A549 (cell line): ENCODE measurements around the gene ZMIZ2. TPM values are rescaled to one million over a fixed set of nuclear protein-coding genes. Genes with fewer than 3 reads are reported as not detected.

Source experiments
- ATAC-seq, 2 experiments: fragments of 200-7000 bp in 1 of 2; fragments of >200 bp in 1 of 2; cut with Nextera tagmentation in 1 of 2; cut with Tn5 transposase in 1 of 2; 3 replicates each; pipeline versions ENCODE4 v1.8.0 to v1.9.1; 2018 to 2020; ENCODE audit warnings: mild to moderate bottlenecking in 1 of 2, moderate library complexity in 1 of 2
- CTCF ChIA-PET: fragments of 300-600 bp; sonication (Branson Sonifier 250); formaldehyde crosslinking; extraction: SDS; loops from one replicate; lab custom pipeline; 2021; ENCODE audit warnings: antibody characterized with exemption, inconsistent platforms; lab: Yijun Ruan, JAX
- POLR2A ChIA-PET: fragments of 350-600 bp; formaldehyde crosslinking; extraction: SDS; loops from one replicate; lab custom pipeline; 2021; ENCODE audit warnings: antibody characterized with exemption, inconsistent platforms; lab: Yijun Ruan, JAX
- DNase-seq, 2 experiments: peaks; one replicate each; pipeline versions ENCODE4 v3.0.0 to v3.0.0-alpha.2; 2011 to 2016; ENCODE audit warnings: low read depth in 1 of 2, low spot score in 1 of 2
- FAIRE-seq: peaks from 2 replicates; lab custom pipeline; 2011; peaks lifted over from hg19 to GRCh38; lab: Jason Lieb, UNC
- H3K27ac ChIP-seq, 2 experiments: fragments of >200 bp; sonication (Bioruptor Twin); formaldehyde crosslinking; 3 replicates each; pipeline ENCODE4 v1.5.1; 2016 to 2017
- H3K4me1 ChIP-seq: fragments of >200 bp; sonication (Bioruptor Twin); formaldehyde crosslinking; 3 replicates; pipeline ENCODE4 v1.6.1; 2016
- H3K4me2 ChIP-seq: fragments of >200 bp; sonication (Bioruptor Twin); formaldehyde crosslinking; 3 replicates; pipeline ENCODE4 v1.6.1; 2016
- H3K4me3 ChIP-seq: fragments of >200 bp; sonication (Bioruptor Twin); formaldehyde crosslinking; 3 replicates; pipeline ENCODE4 v1.5.1; 2016
- H3K9me3 ChIP-seq: fragments of >200 bp; sonication (Bioruptor Twin); formaldehyde crosslinking; 3 replicates; pipeline ENCODE4 v1.6.1; 2016
- BHLHE40 ChIP-seq: IDR thresholded peaks from 2 replicates; pipeline ENCODE4 v1.6.1; 2012; ENCODE audit warnings: low read depth, low read length, inconsistent platforms
- CHD2 ChIP-seq: fragments of 150-350 bp; IDR thresholded peaks from 2 replicates; pipeline ENCODE4 v1.6.1; 2014; ENCODE audit warnings: low read length; ENCODE audit not compliant: partially characterized antibody
- CHD4 ChIP-seq: fragments of 200-600 bp; sonication (generic); IDR thresholded peaks from 2 replicates; pipeline ENCODE4 v1.6.1; 2016; ENCODE audit warnings: antibody characterized with exemption, mild to moderate bottlenecking, borderline replicate concordance
- EHF ChIP-seq: fragments of 250-450 bp; sonication (Bioruptor Pico); IDR thresholded peaks from 2 replicates; pipeline ENCODE4 v1.5.0; 2020; ENCODE audit warnings: mild to moderate bottlenecking
- FOSB ChIP-seq: fragments of 250-450 bp; sonication (Bioruptor Pico); IDR thresholded peaks from 2 replicates; pipeline ENCODE4 v1.5.0; 2020; ENCODE audit warnings: mild to moderate bottlenecking, moderate library complexity
- FOXS1 ChIP-seq: fragments of 250-450 bp; sonication (Bioruptor Pico); IDR thresholded peaks from 2 replicates; pipeline ENCODE4 v1.5.0; 2020; ENCODE audit warnings: mild to moderate bottlenecking, moderate library complexity
- GATA3 ChIP-seq: IDR thresholded peaks from 2 replicates; pipeline ENCODE4 v1.6.1; 2012; ENCODE audit warnings: borderline replicate concordance
- HEYL ChIP-seq: fragments of 250-450 bp; sonication (Bioruptor Pico); IDR thresholded peaks from 2 replicates; pipeline ENCODE4 v1.8.0; 2021; ENCODE audit warnings: mild to moderate bottlenecking, moderate library complexity
- HOXA7 ChIP-seq: fragments of 250-450 bp; sonication (Bioruptor Pico); IDR thresholded peaks from 2 replicates; pipeline ENCODE4 v1.5.0; 2020; ENCODE audit warnings: mild to moderate bottlenecking, moderate library complexity
- HOXB5 ChIP-seq: fragments of 250-450 bp; sonication (Bioruptor Pico); IDR thresholded peaks from 2 replicates; pipeline ENCODE4 v1.5.0; 2020; ENCODE audit warnings: mild to moderate bottlenecking, moderate library complexity
- JUN ChIP-seq, 2 experiments: fragments of >200 bp; sonication (Bioruptor Twin); formaldehyde crosslinking; IDR thresholded peaks; 2 replicates in 1 of 2; 3 replicates in 1 of 2; pipeline ENCODE4 v1.6.1; 2016 to 2017
- MAZ ChIP-seq: fragments of 150-350 bp; IDR thresholded peaks from 2 replicates; pipeline ENCODE4 v1.6.1; 2014; ENCODE audit warnings: antibody characterized with exemption, low read depth, low read length, borderline replicate concordance
- NFE2L2 ChIP-seq: fragments of 150-350 bp; conservative IDR thresholded peaks from 2 replicates; pipeline ENCODE4 v1.6.1; 2014; ENCODE audit warnings: low read length
- NR3C1 ChIP-seq: fragments of >200 bp; sonication (Bioruptor Twin); formaldehyde crosslinking; IDR thresholded peaks from 3 replicates; pipeline ENCODE4 v1.6.1; 2017
- RFX5 ChIP-seq: fragments of 450-650 bp; IDR thresholded peaks from 2 replicates; pipeline ENCODE4 v1.7.1; 2014; ENCODE audit warnings: antibody characterized with exemption, mild to moderate bottlenecking, moderate library complexity
- RNF2 ChIP-seq: fragments of 200-600 bp; sonication (generic); IDR thresholded peaks from 2 replicates; pipeline ENCODE4 v1.6.1; 2016; ENCODE audit warnings: low read depth, mild to moderate bottlenecking, antibody characterized with exemption, moderate library complexity, borderline replicate concordance
- SMC3 ChIP-seq: fragments of >200 bp; sonication (Bioruptor Twin); formaldehyde crosslinking; IDR thresholded peaks from 3 replicates; pipeline ENCODE4 v1.6.1; 2018; ENCODE audit warnings: inconsistent platforms
- TFCP2L1 ChIP-seq: fragments of 250-450 bp; sonication (Bioruptor Pico); IDR thresholded peaks from 2 replicates; pipeline ENCODE4 v1.5.0; 2021; ENCODE audit warnings: mild to moderate bottlenecking
- TP53 ChIP-seq: fragments of 250-450 bp; sonication (Bioruptor Pico); IDR thresholded peaks from 2 replicates; pipeline ENCODE4 v1.5.0; 2021; ENCODE audit warnings: mild to moderate bottlenecking, moderate library complexity
- ZFP36 ChIP-seq: fragments of 450-650 bp; IDR thresholded peaks from 2 replicates; pipeline ENCODE4 v1.6.1; 2014; ENCODE audit warnings: borderline replicate concordance; ENCODE audit not compliant: partially characterized antibody
- ZNF302 ChIP-seq: fragments of 250-450 bp; sonication (Bioruptor Pico); IDR thresholded peaks from 2 replicates; pipeline ENCODE4 v1.9.0; 2021; ENCODE audit warnings: inconsistent platforms, mild to moderate bottlenecking, moderate library complexity
- WGBS: methylation state at CpG from one replicate; pipeline ENCODE4 v1.1.6; 2017; ENCODE audit errors: missing lambda C conversion rate; 5-methylcytosine and 5-hydroxymethylcytosine counted together
- polyA plus RNA-seq, 4 experiments: library from polyadenylated mRNA; depleted of rRNA in 3 of 4; stranded (reverse); fragments of >200 nt; fragmentation: RNase III in 1 of 4; extraction: RNeasy Plus Mini Kit Qiagen cat#74134 plus additional on column Dnase treatment in 1 of 4; gene quantifications; 2 replicates in 3 of 4; 3 replicates in 1 of 4; pipeline ENCODE4 v1.2.3, GENCODE V29; 2011 to 2017
- TF ChIP-seq, protein P1 (sequence below): fragments of >200 bp; sonication (Bioruptor Twin); formaldehyde crosslinking; IDR thresholded peaks from 3 replicates; pipeline ENCODE4 v1.6.1; 2016
- TF ChIP-seq, protein P2 (sequence below): fragments of >200 bp; sonication (Bioruptor Twin); formaldehyde crosslinking; IDR thresholded peaks from 2 replicates; pipeline ENCODE4 v1.6.1; 2016

ZMIZ2 gene
- polyA plus RNA-seq, 2 of the 4 experiments (the other 2 are of a cell fraction) = 4.3 to 21.7 TPM

DNA sequence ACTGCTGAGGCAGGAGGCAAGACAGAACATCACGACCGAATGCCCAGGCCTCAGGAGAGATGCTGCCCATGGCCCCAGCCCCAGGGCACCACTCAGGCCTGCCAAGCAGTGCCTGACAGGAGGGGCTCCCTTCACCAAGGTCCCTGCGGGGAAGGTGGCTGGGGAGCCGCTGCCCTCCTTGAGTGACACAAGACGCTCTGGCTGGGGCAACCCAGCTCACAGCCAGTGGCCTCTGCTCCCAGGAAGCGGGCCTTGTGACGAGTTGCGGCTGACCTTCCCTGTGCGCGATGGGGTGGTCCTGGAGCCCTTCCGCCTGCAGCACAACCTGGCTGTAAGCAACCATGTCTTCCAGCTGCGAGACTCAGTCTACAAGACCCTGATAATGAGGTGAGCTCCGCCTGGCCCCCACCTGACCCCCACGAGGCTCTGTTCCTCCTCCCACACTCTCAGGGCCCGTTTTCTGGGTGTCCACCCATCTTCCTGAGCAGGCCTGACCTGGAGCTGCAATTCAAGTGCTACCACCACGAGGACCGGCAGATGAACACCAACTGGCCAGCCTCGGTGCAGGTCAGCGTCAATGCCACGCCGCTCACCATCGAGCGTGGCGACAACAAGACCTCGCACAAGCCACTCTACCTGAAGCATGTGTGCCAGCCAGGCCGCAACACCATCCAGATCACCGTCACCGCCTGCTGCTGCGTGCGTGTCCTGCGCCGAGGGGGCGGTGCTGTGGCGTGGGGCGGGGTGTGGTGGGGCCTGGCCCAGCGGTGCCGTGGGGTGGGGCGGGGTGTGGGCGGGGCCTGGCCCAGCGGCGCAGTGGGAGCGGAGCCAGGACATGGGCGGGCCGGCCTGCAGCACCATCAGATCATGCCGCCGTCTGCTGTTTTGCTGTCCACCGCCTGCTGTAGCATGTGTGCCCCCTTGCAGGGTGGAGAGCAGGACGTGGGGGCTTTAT lies 12.8 kb downstream of the ZMIZ2 start (continued):
- no peak for TF ChIP-seq RFX5
- no peak for TF ChIP-seq MAZ

DNA sequence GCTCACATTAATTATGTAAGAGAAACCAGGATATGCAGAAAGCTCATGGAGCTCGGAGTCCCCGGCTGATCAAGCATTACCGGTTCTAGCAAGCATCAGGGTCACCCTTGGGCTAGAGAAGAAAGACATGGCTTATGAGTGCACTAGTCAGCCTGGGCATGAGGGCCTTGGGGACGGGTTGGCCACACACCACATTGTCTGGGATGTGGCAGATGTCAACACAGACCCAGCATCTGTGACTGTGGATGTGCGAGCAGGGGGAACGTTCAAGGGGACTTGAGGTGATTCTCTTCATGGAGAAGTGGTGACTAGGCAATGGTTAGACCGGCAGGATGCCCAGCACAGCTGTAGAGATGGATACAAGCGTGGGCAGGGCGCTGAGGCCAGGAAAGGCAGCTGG lies 13.7 kb downstream of the ZMIZ2 start:
- WGBS = 88% methylated on average over 9 of the region's 9 CpGs
- TF ChIP-seq ZFP36 (no peak), CHD4 (no peak), NFE2L2 (no peak), NR3C1 (no peak), HEYL (CRISPR knock-in tag) (no peak), RNF2 (no peak), CHD2 (no peak)
- TF ChIP-seq, protein P1, sequence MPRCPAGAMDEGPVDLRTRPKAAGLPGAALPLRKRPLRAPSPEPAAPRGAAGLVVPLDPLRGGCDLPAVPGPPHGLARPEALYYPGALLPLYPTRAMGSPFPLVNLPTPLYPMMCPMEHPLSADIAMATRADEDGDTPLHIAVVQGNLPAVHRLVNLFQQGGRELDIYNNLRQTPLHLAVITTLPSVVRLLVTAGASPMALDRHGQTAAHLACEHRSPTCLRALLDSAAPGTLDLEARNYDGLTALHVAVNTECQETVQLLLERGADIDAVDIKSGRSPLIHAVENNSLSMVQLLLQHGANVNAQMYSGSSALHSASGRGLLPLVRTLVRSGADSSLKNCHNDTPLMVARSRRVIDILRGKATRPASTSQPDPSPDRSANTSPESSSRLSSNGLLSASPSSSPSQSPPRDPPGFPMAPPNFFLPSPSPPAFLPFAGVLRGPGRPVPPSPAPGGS = no peak
- TF ChIP-seq, protein P2, sequence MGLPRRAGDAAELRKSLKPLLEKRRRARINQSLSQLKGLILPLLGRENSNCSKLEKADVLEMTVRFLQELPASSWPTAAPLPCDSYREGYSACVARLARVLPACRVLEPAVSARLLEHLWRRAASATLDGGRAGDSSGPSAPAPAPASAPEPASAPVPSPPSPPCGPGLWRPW = no peak
- FAIRE-seq (no peak), ATAC-seq (no peak), DNase-seq (no peak)
- Histone ChIP-seq H3K27ac (no peak overlapping the region), H3K4me2 (no peak overlapping the region), H3K9me3 (no peaks in the 10 kb centered on the region), H3K4me1 (no peaks in the 10 kb centered on the region), H3K4me3 (no peak overlapping the region)
- CTCF ChIA-PET = interaction anchor here (0.9 kb wide), 2 partner anchors 9 to 10 kb away, joined by 3 to 4 read pairs; no protein-coding TSS in a partner anchor
- POLR2A ChIA-PET = no interaction called here

DNA sequence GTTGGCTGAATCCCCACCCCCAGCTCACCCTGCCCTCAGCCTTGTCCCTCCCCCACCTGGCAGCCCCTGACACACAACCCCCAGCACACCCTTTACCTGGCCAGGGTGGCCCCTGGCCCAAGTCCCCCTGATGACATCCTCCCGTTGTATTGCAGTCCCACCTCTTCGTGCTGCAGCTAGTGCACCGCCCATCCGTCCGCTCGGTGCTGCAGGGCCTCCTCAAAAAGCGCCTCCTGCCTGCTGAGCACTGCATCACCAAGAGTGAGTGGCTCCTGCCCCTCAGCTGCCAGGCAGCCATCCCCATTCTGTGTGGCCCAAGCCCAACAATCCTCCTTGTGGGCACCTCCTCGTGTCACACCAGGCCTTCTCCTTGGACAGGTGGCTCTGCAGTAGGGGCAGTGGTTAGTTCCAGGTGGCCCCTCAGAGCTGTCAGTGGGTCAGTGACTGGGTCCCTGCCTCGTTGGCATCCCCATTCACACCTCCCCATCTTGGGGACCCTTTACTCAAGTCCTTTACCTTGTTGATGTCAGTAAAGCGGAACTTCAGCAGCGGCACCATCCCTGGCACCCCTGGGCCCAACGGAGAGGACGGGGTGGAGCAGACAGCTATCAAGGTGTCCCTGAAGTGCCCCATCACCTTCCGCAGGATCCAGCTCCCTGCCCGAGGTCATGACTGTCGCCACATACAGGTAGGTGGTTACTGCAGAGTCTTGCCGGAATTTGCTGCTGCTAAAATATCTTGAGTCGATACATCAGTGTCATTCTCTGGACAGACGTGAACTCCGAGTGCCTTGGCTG lies 14.3 kb downstream of the ZMIZ2 start:
- TF ChIP-seq HOXA7 (CRISPR knock-in tag) (no peak), RNF2 (no peak), GATA3 (no peak), RFX5 (no peak), JUN (IDR thresholded peaks at IDR 0.05) (no peak), SMC3 (no peak), HEYL (CRISPR knock-in tag) (no peak), BHLHE40 (no peak), TP53 (CRISPR knock-in tag) (no peak), ZNF302 (CRISPR knock-in tag) (no peak), EHF (CRISPR knock-in tag) (no peak), FOXS1 (no peak), FOSB (CRISPR knock-in tag) (no peak), TFCP2L1 (no peak), HOXB5 (CRISPR knock-in tag) (no peak)
- TF ChIP-seq, protein P2 = no peak
- TF ChIP-seq, all 56 proteins: peak for 0
- DNase-seq (no peak), ATAC-seq (no peak), FAIRE-seq (no peak)
- POLR2A ChIA-PET = no interaction called here
- H3K4me1 ChIP-seq = no peaks in the 10 kb centered on the region
- CTCF ChIA-PET = interaction anchor here (0.9 to 1.8 kb wide), 4 partner anchors 9 to 29 kb away, joined by 3 to 4 read pairs (median 4); no protein-coding TSS in a partner anchor
- H3K27ac ChIP-seq = no peak overlapping the region
- WGBS = 94% methylated on average over 20 of the region's 20 CpGs
- no peak overlapping the region for H3K4me3 ChIP-seq
- H3K4me2 ChIP-seq = no peak overlapping the region
- H3K9me3 ChIP-seq = no peaks in the 10 kb centered on the region
